ENCODE data around the gene MUC6. TPM values are rescaled to one million over a fixed set of nuclear protein-coding genes. Genes with fewer than 3 reads are reported as not detected.

Gene MUC6
- total RNA-seq, 1 experiment from 2014 or later: not detected

GRCh38 chr11:1015064-1015463 lies 21.5 kb downstream of the MUC6 start:
- H3K14ac ChIP-seq (ENCODE audit: insufficient read depth, low read length): no peak overlapping the region; the same call in 1 of the 2 replicates
- no peak overlapping the region for H3K4me2 ChIP-seq (ENCODE audit: insufficient read depth, insufficient read length, low read length)
- no peak overlapping the region for H2BK20ac ChIP-seq (ENCODE audit: low read depth, low read length, poor library complexity, severe bottlenecking)
- no peak overlapping the region for H3K18ac ChIP-seq (ENCODE audit: insufficient read length, low read depth, low read length)
- no peak overlapping the region for H2BK15ac ChIP-seq (ENCODE audit: low read depth, low read length)
- H3K23ac ChIP-seq (ENCODE audit: insufficient read length, low read depth, low read length): no peak overlapping the region
- no peaks in the 10 kb centered on the region for H3K23me2 ChIP-seq (ENCODE audit: insufficient read length, low read depth, low read length, poor library complexity, severe bottlenecking)
- no peaks in the 10 kb centered on the region for H3K4me1 ChIP-seq (ENCODE audit: insufficient read depth, low read length)
- no peak overlapping the region for H2BK5ac ChIP-seq (ENCODE audit: insufficient read length, low read length)
- no peak for DNase-seq
- H3K79me2 ChIP-seq (ENCODE audit: insufficient read depth, low read length): no peaks in the 10 kb centered on the region
- no peak overlapping the region for H2AK5ac ChIP-seq (ENCODE audit: insufficient read length, low read length)
- no peak overlapping the region for H3K56ac ChIP-seq (ENCODE audit: insufficient read length, low read depth, low read length)
- no peak overlapping the region for H3K9ac ChIP-seq (ENCODE audit: extremely low read depth, insufficient read length, low read length)
- H3K4ac ChIP-seq (ENCODE audit: low read depth, low read length): no peak overlapping the region
- Mint-ChIP-seq H3K27ac (no peak overlapping the region), H3K36me3 (ENCODE audit: insufficient read depth in 1 of 3, low read depth in 3 of 3) (peaks cover 25 to 38% (median 30%) of the 10 kb centered on the region in 3 experiments), H3K4me3 (no peak overlapping the region), H3K9me3 (peaks cover 19 to 25% of the 10 kb centered on the region in 2 experiments), H3K4me1 (peaks cover 3 to 8% of the 10 kb centered on the region in 2 experiments; a peak in 2 of 4 replicates), H3K27me3 (ENCODE audit: low read depth) (peaks cover 14% of the 10 kb centered on the region)
- no peak overlapping the region for H2BK12ac ChIP-seq (ENCODE audit: insufficient read length, low read depth, low read length)
- H4K5ac ChIP-seq (ENCODE audit: insufficient read length, low read depth, low read length): no peak overlapping the region
- H4K8ac ChIP-seq (replicated peaks; ENCODE audit: insufficient read length, low read depth, low read length): no peak overlapping the region
- no peak overlapping the region for H4K91ac ChIP-seq (ENCODE audit: insufficient read length, low read depth, low read length)
- H2BK120ac ChIP-seq (ENCODE audit: low read depth, low read length, poor library complexity, severe bottlenecking): no peak overlapping the region
- H3K79me1 ChIP-seq (ENCODE audit: insufficient read depth, low read depth, low read length, poor library complexity, severe bottlenecking): no peaks in the 10 kb centered on the region
- TF ChIP-seq CTCF (conservative IDR thresholded peaks at IDR 0.05): no peak
- peaks cover 2% of the 10 kb centered on the region for H4K20me1 ChIP-seq (ENCODE audit: control insufficient read depth, insufficient read depth, insufficient read length)
- H2AFZ ChIP-seq (ENCODE audit: low read length): no peak overlapping the region
- peaks cover 6% of the 10 kb centered on the region for H3K9me3 ChIP-seq (ENCODE audit: control insufficient read depth, low read depth, low read length)
- WGBS (ENCODE audit: extremely low coverage, insufficient read length, low lambda C conversion rate): no CpG with 5 or more reads among the region's 7 CpGs
- no peak overlapping the region for H3K27ac ChIP-seq (ENCODE audit: insufficient read length, low read depth, low read length)
- no peak overlapping the region for H3T11ph ChIP-seq (ENCODE audit: low read length)
- H3K27me3 ChIP-seq (ENCODE audit: insufficient read depth, low read length): no peaks in the 10 kb centered on the region

Measured in H9 (cell line).